Left lung (tissue), 10 donors: ENCODE measurements around the gene RNFT2. TPM values are rescaled to one million over a fixed set of nuclear protein-coding genes. Genes with fewer than 3 reads are reported as not detected.
A peak's percentile ranks its signal among the peaks of the same experiment; 100 is the strongest.

ENCODE experiments used
- ATAC-seq: fragments of 200-7000 bp; cut with Tn5 transposase; one replicate; pipeline ENCODE4 v1.9.1; 2020; ENCODE audit warnings: moderate library complexity
- DNase-seq, 4 donors: peaks; one replicate each; pipeline ENCODE4 v3.0.0-alpha.2; 2013 to 2020
- H3K27ac ChIP-seq, 2 donors: fragments of 200-600 bp; sonication (generic) in 1 of 2; one replicate each; pipeline versions ENCODE4 v1.5.0 to v1.8.0; 2020 to 2021
- H3K27me3 ChIP-seq, 2 donors: fragments of 200-600 bp; sonication (generic) in 1 of 2; one replicate each; pipeline versions ENCODE4 v1.5.0 to v1.8.0; 2020 to 2021
- H3K36me3 ChIP-seq, 2 donors: fragments of 200-600 bp; sonication (generic) in 1 of 2; one replicate each; pipeline versions ENCODE4 v1.5.0 to v1.8.0; 2020 to 2021
- H3K4me1 ChIP-seq, 2 donors: fragments of 200-600 bp; one replicate each; pipeline ENCODE4 v1.8.0; 2021
- H3K4me3 ChIP-seq, 2 donors: fragments of 200-600 bp; sonication (generic) in 1 of 2; one replicate each; pipeline versions ENCODE4 v1.5.0 to v1.8.0; 2020 to 2021; ENCODE audit warnings: mild to moderate bottlenecking in 1 of 2
- H3K9me3 ChIP-seq, 2 donors: fragments of 200-600 bp; sonication (generic) in 1 of 2; one replicate each; pipeline versions ENCODE4 v1.5.0 to v1.8.0; 2020 to 2021
- intact Hi-C, 2 donors: fragments of 100-400 bp; cut with DNase I; formaldehyde crosslinking; loops; one replicate each; pipeline versions ENCODE4 v1.11.2 to v1.14.2; 2022
- polyA plus RNA-seq, 6 donors: library from polyadenylated mRNA; unstranded; fragments of 120-200 nt; gene quantifications; one replicate each; pipeline ENCODE4 v1.2.1, GENCODE V29; 2013; ENCODE audit not compliant: insufficient read length in 6 of 6
- total RNA-seq, 2 donors: library from RNA; stranded (reverse); fragmentation: NEBNext Ultra II Directional; extraction: Animal tissue kit (Norgen Biotek cat#: 25700); gene quantifications; one replicate each; pipeline ENCODE4 v1.2.1, GENCODE V29; 2021
- TF ChIP-seq, protein P1 (sequence below), 2 donors: fragments of 200-600 bp; sonication (generic) in 1 of 2; IDR thresholded peaks; one replicate each; pipeline versions ENCODE4 v1.5.0 to v1.8.0; 2021; ENCODE audit warnings: antibody characterized with exemption in 2 of 2
- donor health status: DM: no; HTN: yes; CAD: no.
- donor health status: DM: no; HTN: no; CAD: no.

The RNFT2 gene
- total and polyA plus RNA-seq, 8 donors, result 3.4 to 5.5 (median 3.9) TPM

DNA sequence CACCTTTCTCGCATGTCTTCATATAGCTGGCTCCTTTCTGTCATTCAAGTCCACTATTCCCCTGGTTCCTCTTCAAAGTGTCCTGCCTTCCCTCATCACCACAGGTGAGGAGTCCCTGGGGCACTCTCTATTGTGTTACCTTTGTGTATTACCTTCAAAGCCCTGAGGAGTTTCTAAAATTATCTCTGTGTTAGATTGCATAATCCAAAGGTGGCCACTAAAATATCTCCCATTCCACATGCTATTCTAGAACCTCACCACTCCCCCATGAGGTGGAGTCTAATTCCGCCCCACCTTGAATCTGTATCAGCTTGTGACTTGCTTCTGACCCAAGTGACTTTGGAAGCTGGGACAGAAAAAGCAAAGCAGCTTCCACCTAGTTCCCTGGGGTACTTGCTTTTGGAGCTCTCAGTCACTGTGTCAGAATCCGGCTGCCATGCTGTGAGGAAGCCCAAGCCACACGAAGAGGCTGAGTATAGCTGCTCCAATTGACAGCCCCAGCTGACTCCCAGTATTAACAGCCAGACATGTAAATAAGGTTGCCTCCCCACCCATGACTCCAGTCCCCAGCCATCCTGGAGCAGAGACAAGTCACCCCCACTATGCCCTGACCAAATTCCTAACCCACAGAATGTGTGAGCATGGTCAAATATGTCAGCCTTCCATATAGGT lies 136.3 kb downstream of the RNFT2 start:
- Histone ChIP-seq H3K36me3 (no peaks in the 10 kb centered on the region), H3K9me3 (peaks cover 0 to 5% of the 10 kb centered on the region in 2 donors), H3K4me3 (no peak overlapping the region), H3K27me3 (peaks cover 36 to 88% of the 10 kb centered on the region in 2 donors), H3K27ac (no peak overlapping the region), H3K4me1 (peaks cover 12 to 13% of the 10 kb centered on the region in 2 donors)
- ATAC-seq (no peak), DNase-seq (no peak)
- TF ChIP-seq, protein P1, sequence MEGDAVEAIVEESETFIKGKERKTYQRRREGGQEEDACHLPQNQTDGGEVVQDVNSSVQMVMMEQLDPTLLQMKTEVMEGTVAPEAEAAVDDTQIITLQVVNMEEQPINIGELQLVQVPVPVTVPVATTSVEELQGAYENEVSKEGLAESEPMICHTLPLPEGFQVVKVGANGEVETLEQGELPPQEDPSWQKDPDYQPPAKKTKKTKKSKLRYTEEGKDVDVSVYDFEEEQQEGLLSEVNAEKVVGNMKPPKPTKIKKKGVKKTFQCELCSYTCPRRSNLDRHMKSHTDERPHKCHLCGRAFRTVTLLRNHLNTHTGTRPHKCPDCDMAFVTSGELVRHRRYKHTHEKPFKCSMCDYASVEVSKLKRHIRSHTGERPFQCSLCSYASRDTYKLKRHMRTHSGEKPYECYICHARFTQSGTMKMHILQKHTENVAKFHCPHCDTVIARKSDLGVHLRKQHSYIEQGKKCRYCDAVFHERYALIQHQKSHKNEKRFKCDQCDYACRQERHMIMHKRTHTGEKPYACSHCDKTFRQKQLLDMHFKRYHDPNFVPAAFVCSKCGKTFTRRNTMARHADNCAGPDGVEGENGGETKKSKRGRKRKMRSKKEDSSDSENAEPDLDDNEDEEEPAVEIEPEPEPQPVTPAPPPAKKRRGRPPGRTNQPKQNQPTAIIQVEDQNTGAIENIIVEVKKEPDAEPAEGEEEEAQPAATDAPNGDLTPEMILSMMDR (IDR thresholded peaks at IDR 0.05), result no peak
- intact Hi-C loops, result no loop called here

GRCh38 chr12:116876151-116876869 lies 138.2 kb downstream of the RNFT2 start:
- intact Hi-C loops, result no loop called here
- Histone ChIP-seq H3K27ac (no peak overlapping the region), H3K9me3 (peaks cover 0 to 5% of the 10 kb centered on the region in 2 donors), H3K27me3 (peaks cover 54 to 92% of the 10 kb centered on the region in 2 donors), H3K36me3 (no peaks in the 10 kb centered on the region), H3K4me1 (peaks cover 13 to 31% of the 10 kb centered on the region in 2 donors), H3K4me3 (no peak overlapping the region)
- DNase-seq, result no peak
- ATAC-seq, result no peak
- TF ChIP-seq, protein P1 (IDR thresholded peaks at IDR 0.05), result no peak

DNA sequence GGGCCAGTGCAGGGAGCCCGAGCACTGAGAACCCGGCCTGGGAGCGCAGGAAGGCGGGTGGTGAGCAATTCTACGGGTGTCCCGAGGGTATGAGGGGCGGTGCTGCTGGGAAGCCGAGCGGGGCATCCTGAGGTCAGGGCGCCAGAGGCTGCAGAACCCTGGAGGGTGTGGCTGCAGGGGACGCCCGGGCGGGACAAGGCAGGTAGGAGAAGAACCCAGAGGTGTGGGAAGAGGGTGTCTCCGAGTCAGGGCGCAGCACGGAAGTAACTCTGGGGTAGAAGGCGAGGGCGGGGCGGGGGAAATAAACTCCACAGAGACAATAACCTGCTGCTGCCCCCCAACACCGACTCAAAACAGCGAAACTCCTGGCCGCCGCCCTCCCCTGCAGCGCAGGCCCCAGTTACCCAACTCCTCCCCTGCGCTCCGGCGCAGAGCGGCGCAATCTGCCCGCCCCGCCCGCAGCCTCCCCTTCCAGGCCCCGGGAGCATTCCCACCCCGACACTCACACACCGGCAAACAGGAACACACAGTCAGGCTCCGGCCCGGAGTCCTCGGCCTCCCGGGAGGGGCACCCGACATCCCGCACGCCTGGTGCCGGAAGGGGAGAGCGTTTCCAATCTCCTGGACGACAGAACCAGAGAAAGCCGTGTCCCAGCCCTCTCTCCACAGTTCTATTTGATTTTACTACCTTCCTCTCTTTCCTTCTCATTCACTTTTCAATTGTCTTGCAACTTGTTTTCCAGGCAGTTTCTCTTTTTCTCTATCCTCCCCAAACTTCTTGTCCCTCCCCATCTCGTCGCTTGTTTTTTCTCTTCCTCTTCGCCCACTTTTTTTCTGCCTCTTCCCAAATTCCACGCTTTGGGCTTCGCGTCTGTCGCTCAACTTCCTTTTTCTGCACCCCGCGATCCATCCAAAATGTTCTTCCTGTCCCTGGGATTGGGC lies 140.7 kb downstream of the RNFT2 start:
- peak overlapping the region in 1 of 2 donors; percentile 14 for H3K4me3 ChIP-seq
- peaks cover 0 to 5% of the 10 kb centered on the region in 2 donors for H3K9me3 ChIP-seq
- ATAC-seq (peak; percentile 54), DNase-seq (peak in 1 of 4 donors; percentile 76)
- H3K27me3 ChIP-seq, result peaks cover 79 to 100% of the 10 kb centered on the region in 2 donors
- H3K27ac ChIP-seq, result no peak overlapping the region
- H3K36me3 ChIP-seq, result no peaks in the 10 kb centered on the region
- peaks cover 20 to 40% of the 10 kb centered on the region in 2 donors for H3K4me1 ChIP-seq
- TF ChIP-seq, protein P1 (IDR thresholded peaks at IDR 0.05), result no peak
- intact Hi-C loops, result no loop called here

GRCh38 chr12:116879509-116880212 lies 141.5 kb downstream of the RNFT2 start:
- Histone ChIP-seq H3K36me3 (no peaks in the 10 kb centered on the region), H3K9me3 (peaks cover 0 to under 1% of the 10 kb centered on the region in 2 donors), H3K4me3 (peak overlapping the region in 1 of 2 donors; percentile 14), H3K27me3 (peaks cover 79 to 100% of the 10 kb centered on the region in 2 donors), H3K4me1 (peaks cover 20 to 40% of the 10 kb centered on the region in 2 donors), H3K27ac (no peak overlapping the region)
- intact Hi-C loops, result no loop called here
- ATAC-seq (no peak), DNase-seq (peak in 1 of 4 donors; percentile 70)
- TF ChIP-seq, protein P1 (IDR thresholded peaks at IDR 0.05), result no peak
